Gastroesophageal sphincter (tissue), 3 donors: ENCODE measurements around the gene CTNND2.

Experiments used
- POLR2A ChIP-seq, 2 donors: fragments of 450-650 bp; IDR thresholded peaks; one replicate each; pipeline ENCODE4 v1.6.1; 2017; ENCODE audit warnings: antibody characterized with exemption in 2 of 2, mild to moderate bottlenecking in 2 of 2, moderate library complexity in 1 of 2
- TF ChIP-seq, protein P1 (sequence below), 4 experiments: fragments of 200-600 bp in 2 of 4; fragments of 450-650 bp in 2 of 4; sonication (generic) in 1 of 4; IDR thresholded peaks; one replicate each; pipeline ENCODE4 v1.5.1; 2017 to 2019; ENCODE audit warnings: antibody characterized with exemption in 4 of 4, mild to moderate bottlenecking in 2 of 4, moderate library complexity in 2 of 4

DNA sequence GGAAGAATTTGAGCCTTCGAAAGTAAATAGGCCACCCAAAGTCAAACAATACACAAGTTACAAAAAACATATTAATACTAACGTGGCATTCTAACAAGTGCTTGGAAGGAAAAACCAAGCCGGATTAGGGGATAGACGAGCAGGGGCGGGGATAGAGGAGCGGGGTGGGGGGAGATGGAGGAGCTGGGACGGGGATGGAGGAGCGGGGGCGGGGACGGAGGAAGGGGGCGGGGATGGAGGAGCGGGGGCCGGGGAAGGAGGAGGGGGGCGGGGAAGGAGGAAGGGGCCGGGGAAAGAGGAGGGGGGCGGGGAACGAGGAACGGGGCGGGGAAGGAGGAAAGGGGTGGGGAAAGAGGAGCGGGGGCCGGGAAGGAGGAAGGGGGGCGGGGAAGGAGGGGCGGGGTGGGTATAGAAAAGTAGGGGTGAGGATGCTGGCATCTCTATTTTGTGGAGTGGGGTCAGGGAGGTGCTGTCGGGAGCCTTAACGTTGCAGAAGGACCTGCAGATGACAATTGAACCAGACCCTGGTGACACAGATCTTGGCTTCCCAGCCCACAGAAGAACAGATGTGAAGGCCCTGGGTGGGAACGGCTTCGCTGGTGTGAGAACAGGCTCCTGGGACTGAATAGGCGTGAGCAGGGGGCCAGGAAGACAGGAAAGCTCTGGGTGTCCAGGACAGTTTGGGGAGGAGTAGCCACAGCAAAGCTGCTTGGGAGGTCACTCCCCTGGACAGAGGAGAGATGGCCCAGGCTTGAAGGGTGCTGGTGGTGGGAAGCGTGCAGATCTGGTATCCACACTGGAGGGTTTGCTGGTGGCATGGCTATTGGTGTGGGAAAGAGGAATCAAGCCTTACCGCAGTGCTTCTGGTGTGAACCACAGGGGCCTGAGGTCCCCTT, 909.9 kb downstream of the CTNND2 start:
- TF ChIP-seq, protein P1, sequence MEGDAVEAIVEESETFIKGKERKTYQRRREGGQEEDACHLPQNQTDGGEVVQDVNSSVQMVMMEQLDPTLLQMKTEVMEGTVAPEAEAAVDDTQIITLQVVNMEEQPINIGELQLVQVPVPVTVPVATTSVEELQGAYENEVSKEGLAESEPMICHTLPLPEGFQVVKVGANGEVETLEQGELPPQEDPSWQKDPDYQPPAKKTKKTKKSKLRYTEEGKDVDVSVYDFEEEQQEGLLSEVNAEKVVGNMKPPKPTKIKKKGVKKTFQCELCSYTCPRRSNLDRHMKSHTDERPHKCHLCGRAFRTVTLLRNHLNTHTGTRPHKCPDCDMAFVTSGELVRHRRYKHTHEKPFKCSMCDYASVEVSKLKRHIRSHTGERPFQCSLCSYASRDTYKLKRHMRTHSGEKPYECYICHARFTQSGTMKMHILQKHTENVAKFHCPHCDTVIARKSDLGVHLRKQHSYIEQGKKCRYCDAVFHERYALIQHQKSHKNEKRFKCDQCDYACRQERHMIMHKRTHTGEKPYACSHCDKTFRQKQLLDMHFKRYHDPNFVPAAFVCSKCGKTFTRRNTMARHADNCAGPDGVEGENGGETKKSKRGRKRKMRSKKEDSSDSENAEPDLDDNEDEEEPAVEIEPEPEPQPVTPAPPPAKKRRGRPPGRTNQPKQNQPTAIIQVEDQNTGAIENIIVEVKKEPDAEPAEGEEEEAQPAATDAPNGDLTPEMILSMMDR (IDR thresholded peaks at IDR 0.05): no peak
- TF ChIP-seq POLR2A (IDR thresholded peaks at IDR 0.05): no peak
